Activated CD4-positive, alpha-beta T cell treated with anti-CD3 and anti-CD28 coated beads, Interleukin-2, Interleukin-4, amounts not matched to agents 100 ng/mL and 50 ng/mL, durations not matched to agents 16 hours and 8 hours (primary cell): Measurements from ENCODE around the gene GTF2I.
"Not testable (repeated sequence)": the region's sequence is repeated elsewhere in the genome, so short reads cannot be mapped to it uniquely, and the experiment has no call there.

Experiments
- DNase-seq: peaks from one replicate; pipeline ENCODE4 v3.0.0-alpha.2; 2020; ENCODE audit warnings: low spot score

The GTF2I gene

DNA sequence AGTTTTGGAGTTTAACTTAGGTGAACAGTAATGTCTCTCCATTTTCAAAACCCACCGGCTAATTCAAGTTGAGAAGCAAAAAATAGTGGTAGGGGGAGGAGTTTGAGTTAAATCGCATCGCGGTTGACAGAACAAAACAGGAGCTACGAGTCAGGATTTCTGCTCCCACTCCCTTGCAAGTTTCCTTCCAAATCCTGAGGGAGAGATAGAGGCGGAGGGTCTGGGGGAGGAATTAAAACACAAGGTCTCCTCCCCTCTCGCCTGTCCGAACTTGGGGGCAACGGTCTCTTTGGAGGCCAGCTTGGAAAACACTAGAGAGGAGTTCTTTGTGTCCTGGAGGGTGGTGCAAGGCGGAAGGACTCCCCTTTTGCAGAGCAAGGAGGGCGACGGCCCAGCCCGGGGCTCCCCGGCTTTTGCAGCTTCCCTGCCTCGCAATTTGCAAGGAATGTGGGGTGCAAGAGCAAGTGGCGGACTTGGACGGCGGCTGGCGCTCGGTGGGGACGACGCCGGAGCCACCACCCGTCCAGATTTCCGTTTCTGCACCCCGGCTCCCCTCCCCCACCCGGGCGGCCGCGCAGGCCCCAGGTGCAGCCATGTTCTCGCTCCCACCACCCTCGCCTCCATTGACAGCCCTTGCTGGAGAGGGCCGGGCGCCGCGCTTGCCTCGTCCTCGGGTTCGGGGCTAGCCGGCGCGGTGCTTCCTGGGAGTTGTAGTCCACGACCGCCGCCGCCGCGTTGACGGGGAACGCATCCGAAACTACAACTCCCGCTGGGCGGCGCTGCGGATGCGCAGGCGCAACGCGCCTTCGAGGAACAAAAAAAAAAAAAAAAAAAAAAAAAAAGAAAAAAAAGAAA is 454 bp upstream of the GTF2I start:
- peak; percentile 99 for DNase-seq

DNA sequence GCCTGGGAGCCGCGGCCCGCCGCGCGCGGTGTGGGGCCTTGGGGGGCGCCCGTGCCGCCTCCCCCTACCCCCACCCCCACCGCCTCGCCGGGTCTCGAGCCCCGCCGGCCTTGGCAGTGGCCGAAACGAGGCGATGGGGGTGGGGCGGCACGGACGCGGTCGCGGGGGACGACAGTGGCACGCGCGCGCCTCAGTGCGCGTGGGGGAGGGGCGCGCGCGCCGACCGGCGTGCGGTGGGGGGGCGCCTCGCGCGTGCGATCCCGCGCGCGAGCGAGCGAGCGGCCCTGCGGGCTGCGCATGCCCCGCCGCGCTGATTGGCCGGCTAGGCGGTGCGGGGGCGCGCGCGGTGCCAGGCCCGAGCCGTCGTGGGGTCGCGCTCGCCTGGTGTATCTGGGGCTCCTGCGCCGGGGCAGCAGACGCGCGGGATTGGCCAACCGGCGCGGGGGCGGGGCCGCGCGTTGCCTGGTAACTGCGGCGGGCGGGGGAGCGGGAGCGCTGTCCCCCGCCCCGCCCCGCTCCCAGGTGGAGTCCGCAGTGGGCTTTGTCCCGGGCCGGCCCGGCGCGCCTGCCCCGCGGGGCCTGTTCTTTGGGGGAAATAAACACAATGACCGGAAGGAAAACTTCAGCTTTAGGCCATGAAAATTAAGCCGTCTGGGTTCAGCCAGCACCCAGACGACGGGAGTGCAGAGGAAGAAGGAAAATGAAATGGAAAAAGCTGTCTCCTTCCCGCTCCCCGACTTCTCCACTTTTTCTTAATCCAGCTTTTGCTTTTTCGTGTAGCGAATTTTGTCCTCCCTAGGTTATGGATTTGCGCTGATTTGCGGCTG is 873 bp downstream of the GTF2I start:
- peak; percentile 92 for DNase-seq

- DNase-seq = not testable (repeated sequence)
Measured at GRCh38 chr7:74660202-74660601, 2.7 kb downstream of the GTF2I start.

DNA sequence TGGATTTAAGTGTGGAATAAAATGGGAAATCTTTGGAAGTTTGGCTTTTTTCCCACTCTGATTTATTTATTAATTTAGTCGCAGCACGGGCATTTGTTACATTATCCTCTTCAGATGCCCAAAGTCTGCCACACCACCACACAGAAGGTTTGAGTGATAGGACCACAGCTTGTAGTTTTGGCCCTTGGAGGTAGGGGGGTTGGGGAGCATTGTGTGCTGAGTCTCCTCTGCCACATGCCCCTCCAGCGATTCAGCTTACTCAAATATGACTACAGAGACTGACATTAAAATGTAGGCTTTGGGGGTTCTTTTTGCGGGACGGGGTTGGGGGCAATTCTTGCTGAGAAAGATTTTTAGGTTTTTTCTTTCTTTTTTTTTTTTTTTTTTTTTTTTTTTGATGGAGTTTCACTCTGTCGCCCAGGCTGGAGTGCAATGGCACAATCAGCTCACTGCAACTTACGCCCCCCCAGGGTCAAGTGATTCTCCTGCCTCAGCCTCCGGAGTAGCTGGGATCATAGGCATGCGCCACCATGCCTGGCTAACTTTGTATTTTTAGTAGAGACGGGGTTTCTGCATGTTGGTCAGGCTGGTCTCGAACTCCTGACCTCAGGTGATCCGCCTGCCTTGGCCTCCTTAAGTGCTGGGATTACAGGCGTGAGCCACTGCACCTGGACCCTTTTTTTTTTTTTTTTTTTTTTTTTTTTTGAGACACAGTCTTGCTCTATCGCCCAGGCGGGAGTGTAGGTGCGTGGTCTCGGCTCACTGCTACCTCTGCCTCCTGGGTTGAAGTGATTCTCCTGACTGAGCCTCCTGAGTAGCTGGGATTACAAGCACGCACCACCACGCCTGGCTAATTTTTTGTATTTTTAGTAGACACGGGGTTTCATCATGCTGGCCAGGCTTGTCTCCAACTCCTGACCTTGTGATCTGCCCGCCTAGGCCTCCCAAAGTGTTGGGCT is 4.6 kb downstream of the GTF2I start:
- not testable (repeated sequence) for DNase-seq

DNA sequence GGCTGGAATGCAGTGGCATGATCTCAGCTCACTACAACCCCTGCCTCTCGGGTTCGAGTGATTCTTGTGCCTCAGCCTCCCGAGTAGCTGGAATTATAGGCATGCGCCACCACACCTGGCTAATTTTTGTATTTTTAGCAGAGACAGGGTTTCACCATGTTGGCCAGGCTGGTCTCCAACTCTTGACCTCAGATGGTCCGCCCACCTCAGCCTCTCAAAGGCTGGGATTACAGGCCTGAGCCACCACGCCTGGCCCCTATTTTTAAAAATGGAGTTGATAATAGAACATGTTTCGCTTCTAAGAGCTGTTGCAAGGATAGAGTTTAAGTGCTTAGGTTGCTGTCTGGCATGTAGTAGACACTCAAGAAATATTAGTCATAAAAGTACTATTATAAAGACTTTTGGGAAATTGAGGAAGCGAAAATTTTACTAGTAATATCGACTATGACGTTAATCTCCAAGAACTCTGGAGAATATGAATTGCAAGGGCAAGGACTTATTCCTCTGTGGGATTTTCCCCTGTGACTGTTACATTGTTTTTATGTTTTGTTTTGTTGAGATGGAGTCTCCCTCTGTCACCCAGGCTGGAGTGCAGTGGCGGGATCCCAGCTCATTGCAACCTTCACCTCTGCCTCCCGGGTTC is 7.9 kb downstream of the GTF2I start:
- DNase-seq = no peak

DNA sequence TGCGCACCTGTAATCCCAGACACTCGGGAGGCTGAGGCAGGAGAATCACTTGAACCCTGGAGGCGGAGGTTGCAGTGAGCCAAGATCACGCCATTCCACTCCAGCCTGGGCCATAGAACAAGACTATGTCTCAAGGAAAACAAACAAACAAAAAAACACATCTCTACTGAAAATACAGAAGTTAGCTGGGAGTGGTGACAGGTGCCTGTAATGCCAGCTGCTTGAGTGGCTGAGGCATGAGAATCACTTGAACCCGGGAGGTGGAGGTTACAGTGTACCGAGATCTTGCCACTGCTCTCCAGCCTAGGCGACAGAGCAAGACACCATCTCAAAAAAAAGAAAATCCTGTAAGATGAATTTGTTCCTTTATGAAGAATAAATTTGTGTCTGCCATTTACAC is 9.5 kb downstream of the GTF2I start:
- DNase-seq = not testable (repeated sequence)

GRCh38 chr7:74667520-74667919 is 10.0 kb downstream of the GTF2I start:
- not testable (repeated sequence) for DNase-seq

DNA sequence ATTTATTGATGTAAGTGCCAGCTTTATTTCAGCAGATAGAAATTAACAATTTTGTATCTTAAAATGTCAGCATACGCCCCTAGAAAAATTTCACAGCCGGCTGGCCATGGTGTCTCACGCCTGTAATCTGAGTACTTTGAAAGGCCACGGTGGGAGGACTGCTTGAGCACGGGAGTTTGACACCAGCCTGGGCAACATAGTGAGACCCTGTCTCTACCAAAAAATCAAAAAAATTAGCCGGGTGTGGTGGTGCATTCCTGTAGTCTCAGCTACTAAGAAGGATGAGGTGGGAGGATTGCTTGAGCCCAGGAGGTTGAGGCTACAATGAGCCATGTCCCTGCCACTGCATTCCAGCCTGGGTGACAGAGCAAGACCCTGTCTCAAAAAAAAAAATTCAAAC is 14.1 kb downstream of the GTF2I start:
- no peak for DNase-seq

DNA sequence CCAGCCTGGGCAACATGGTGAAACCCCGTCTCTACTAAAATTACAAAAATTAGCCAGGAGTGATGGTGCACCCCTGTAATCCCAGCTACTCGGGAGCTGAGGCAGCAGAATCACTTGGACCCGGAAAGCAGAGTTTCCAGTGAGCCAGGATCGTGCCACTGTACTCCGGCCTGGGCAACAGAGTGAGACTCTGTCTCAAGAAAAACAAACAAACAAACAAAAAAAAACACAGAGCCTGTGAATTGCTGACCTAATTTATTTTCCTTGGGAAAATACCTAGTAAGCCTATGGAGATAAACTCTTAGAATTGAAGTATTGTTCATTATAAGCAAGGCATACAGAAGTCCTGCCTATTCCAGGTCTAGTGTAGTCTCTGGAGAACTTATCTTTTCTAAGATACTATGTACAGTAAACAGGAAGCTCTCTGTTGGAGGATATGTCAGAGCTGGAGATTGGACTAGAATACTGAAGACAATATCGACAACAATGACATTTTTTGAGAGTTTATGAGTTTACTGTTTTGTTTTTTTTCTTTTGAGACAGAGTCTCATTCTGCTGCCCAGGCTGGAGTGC is 14.9 kb downstream of the GTF2I start:
- no peak for DNase-seq

DNA sequence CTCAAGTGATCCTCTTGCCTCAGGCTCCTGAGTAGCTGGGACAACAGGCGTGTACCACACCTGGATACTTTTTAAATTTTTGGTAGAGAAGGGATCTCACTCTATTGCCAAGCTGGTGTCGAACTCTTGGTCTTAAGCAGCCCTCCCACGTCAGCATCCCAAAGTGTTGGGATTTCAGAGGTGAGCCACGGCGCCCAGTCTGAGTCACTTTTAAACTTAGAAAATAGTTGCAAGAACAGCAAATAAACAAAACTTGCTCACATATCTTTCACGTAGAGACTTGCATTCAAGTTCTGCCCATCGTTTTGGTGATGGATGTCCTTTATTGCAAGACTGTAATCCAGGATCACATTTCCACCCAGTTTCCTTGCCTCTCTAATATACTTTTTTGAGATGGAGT is 16.6 kb downstream of the GTF2I start:
- no peak for DNase-seq

DNA sequence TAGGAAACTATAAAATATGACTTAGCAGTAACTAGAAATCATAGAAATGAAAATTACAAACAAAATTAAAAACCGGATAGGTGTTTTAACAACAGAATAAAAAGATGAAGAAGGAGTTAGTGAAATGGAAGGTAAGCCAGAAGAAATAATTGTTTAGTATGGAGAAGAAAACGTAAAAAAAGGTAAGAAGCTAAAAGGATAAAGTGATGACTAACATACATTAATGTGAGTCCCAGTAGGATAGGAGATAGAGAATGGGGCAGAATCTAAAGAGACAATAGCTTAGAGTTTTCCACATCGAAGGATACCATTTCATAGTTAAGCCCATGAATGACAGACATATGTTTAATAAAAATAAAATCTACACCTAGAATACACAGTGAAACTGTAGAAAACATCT is 25.3 kb downstream of the GTF2I start:
- no peak for DNase-seq

DNA sequence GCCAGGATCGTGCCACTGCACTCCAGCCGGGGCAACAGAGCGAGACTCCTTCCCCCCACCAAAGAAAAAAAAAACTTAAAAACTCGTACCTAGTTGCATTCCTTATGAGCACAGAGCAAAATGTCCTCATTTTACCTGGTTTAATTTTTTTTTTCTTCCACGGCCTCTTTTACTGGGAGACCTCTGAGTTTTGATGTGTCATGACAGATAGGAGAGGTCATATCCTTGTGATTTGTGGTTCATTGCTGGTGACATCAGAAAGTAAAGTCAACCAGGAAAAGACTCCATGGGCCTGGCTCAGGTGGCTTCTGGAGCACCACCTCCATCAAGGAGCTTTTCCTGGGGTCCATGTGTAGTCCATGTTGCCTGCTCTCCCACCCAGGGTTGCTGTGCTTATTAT is 26.3 kb downstream of the GTF2I start:
- DNase-seq = no peak

- DNase-seq = no peak
Measured at GRCh38 chr7:74684473-74684872, 27.0 kb downstream of the GTF2I start.

DNA sequence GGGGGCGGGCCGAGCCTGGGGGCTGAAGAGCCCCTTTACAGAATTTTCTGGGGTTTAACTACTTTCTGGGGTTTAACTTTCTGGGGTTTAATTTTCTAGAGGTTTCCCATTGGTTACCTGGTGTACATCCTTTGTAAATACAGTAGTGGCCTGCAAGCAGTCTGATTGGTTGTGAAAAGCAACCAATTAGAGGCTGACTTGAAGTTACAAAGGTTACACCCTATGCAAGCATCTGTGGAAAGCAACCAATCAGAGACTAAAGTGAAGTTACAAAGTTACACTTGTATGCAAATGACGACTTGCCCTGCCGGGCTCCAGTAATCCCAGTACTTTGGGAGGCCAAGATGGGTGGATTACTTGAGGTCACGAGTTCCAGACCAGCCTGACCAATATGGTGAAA is 27.4 kb downstream of the GTF2I start:
- no peak for DNase-seq

DNA sequence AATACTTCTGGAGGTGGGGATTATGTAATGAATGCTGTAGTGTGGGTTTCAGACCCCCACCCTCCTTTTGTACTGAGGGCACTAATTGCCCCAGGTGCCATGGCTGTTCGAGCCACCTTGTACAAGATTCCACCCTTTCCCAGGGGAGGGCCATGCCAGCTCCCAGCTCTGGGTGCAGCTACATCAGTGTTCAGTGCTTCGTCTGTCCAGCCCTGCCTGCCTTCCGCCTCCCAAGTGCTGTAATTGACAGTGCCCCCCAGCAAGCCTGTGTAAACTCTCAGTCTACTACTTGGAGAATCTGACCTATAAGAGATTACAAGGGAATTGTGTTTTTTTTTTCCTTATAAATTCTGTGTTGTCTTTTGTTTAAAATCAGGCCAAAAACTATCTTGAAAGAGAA is 33.0 kb downstream of the GTF2I start:
- DNase-seq = no peak

- not testable (repeated sequence) for DNase-seq
Measured at GRCh38 chr7:74704419-74704818, 46.9 kb downstream of the GTF2I start.

GRCh38 chr7:74707238-74707637 is 49.7 kb downstream of the GTF2I start:
- no peak for DNase-seq

GRCh38 chr7:74708569-74709275 is 51.2 kb downstream of the GTF2I start:
- no peak for DNase-seq

DNA sequence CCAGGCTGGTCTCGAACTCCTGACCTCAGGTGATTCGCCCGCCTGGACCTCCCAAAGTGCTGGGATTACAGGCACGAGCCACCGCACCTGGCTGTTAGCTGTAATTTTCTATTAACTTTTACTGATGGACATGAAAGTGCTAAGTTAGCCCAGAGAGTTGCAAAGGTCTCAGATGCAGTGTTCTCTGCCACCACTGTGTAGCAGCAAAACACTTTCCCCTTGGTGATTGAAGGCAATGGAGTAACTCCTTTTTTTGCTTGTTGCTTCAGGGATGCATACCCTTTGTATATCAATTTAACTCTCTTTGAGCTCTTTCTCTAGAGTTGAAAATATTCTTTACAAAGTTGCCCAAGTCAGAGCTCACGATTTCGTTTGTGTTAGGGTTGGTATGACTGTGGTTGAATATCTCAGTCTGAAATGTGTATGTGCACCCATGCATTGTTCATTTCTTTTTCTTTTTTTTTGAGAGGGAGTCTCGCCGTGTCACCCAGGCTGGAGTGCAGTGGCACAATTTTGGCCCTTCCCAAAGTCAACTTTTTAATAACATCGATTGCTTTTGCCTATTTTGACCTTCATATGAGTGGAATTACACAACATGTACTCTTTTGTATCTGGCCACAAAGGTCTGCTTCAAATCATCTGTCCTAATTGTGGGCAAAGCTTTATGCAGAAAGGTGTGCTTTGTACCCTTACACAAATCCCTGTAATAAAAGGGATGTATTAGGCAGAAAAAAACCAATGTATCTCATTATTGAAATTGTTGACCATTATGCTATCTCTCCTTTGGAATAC is 52.6 kb downstream of the GTF2I start:
- no peak for DNase-seq

DNA sequence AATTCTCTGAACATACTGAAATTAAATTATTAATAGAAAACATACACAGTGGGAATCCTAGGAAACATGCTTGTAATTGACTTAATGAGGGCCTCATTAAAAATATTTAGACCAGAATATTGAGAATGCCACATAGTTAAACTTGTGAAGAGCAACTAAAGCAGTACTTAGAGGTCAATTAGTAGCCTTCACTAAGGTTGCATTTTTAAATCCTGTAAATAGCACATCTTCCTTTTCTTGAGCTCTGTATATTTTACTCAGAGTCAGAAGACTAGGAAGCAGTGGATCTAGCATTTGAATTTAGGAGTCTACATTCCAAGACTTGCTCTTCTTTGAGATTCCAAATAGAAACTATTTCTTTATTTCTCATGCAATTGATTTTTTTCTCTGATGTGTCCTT is 56.0 kb downstream of the GTF2I start:
- no peak for DNase-seq
